Measurements from ENCODE around the gene TMEM178B.

TMEM178B gene

DNA sequence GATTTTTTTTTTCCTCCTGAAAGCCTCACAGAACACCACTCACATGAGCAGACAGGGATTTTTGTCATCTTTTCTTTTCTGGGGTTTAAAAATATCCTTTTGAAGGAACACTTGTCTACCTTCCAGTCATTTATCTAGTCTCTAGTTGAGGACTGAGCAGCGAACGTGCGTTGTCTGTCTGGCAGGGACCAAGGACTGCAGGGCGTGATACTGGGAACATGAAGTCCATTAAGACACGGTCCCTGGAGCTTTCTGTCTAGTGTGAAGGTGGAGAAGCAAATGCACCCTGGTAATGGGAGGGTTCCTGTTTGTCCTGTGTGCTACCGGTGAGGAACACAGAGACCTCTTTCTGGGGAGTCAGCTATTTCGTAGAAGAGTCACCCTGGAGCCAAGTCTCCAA, 207.4 kb downstream of the TMEM178B start:
- no peak for TF ChIP-seq GABPA (IDR thresholded peaks at IDR 0.05; ENCODE audit: low read depth)
- no peak for TF ChIP-seq POLR2AphosphoS5 (IDR thresholded peaks at IDR 0.05; ENCODE audit: low read depth)
- TF ChIP-seq SPI1 (IDR thresholded peaks at IDR 0.05; ENCODE audit: borderline replicate concordance, low read depth) = no peak
- TF ChIP-seq REST (IDR thresholded peaks at IDR 0.05; ENCODE audit: insufficient replicate concordance, low read depth) = no peak
- TF ChIP-seq, protein P1, sequence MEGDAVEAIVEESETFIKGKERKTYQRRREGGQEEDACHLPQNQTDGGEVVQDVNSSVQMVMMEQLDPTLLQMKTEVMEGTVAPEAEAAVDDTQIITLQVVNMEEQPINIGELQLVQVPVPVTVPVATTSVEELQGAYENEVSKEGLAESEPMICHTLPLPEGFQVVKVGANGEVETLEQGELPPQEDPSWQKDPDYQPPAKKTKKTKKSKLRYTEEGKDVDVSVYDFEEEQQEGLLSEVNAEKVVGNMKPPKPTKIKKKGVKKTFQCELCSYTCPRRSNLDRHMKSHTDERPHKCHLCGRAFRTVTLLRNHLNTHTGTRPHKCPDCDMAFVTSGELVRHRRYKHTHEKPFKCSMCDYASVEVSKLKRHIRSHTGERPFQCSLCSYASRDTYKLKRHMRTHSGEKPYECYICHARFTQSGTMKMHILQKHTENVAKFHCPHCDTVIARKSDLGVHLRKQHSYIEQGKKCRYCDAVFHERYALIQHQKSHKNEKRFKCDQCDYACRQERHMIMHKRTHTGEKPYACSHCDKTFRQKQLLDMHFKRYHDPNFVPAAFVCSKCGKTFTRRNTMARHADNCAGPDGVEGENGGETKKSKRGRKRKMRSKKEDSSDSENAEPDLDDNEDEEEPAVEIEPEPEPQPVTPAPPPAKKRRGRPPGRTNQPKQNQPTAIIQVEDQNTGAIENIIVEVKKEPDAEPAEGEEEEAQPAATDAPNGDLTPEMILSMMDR (IDR thresholded peaks at IDR 0.05; ENCODE audit: insufficient read depth, low read length) = no peak
- no peak for DNase-seq (ENCODE audit: low read depth in 1 of 2, low spot score in 1 of 2)
- H3K4me3 ChIP-seq (replicated peaks; ENCODE audit: insufficient read depth, low read length) = no peak overlapping the region

DNA sequence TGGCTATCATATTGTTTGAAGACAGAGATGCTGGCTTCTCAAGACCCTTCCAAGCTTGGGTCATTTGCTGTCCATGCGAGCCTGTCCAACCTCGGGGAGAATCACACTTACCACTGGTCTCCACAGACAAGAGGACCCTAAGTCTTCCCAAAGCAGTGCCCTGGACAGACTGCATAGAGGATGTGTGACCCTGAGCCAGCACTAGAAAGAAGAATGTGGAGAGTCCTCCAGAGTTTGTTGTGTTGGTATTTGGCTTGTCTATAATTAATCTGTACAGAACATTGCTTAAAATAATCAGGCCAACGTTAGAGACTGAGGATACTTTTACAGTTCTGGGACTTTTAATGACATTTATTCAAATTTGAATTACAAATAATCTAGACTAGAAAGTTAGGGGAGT, 212.7 kb downstream of the TMEM178B start:
- TF ChIP-seq SPI1 (IDR thresholded peaks at IDR 0.05; ENCODE audit: borderline replicate concordance, low read depth) (no peak), GABPA (IDR thresholded peaks at IDR 0.05; ENCODE audit: low read depth) (no peak), POLR2AphosphoS5 (IDR thresholded peaks at IDR 0.05; ENCODE audit: low read depth) (no peak)
- peaks cover 5% of the 10 kb centered on the region for H3K27me3 ChIP-seq (ENCODE audit: insufficient read depth, poor library complexity, severe bottlenecking)

More for the DNA sequence above, 207.4 kb downstream of the TMEM178B start:
- no peaks in the 10 kb centered on the region for H3K27me3 ChIP-seq (ENCODE audit: insufficient read depth, poor library complexity, severe bottlenecking)
- H3K27ac ChIP-seq (replicated peaks) = no peak overlapping the region

DNA sequence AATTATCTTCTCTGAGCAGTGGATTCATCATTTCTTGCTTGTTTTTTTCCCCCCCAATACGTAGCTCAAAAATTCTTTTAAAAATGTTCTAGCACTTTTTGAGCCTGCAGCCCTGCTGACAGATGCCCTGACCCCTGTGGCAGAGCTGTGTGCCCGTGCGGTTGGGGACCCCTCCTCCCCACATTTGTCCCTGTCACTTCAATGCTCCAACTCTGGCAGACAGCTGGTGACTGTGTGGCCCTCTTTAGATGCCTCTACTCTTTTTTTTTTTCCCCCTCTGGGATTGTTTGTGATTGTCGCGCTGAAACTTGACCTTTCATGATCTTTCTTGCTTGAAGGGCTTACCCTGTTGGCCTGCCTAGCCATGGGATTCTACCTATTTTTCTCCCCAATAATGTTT, 214.1 kb downstream of the TMEM178B start:
- DNase-seq (ENCODE audit: low read depth in 1 of 2, low spot score in 1 of 2) = no peak
- Histone ChIP-seq H3K27ac (replicated peaks) (no peak overlapping the region), H3K4me3 (replicated peaks; ENCODE audit: insufficient read depth, low read length) (no peak overlapping the region), H3K27me3 (ENCODE audit: insufficient read depth, poor library complexity, severe bottlenecking) (peaks cover 5% of the 10 kb centered on the region)
- TF ChIP-seq REST (IDR thresholded peaks at IDR 0.05; ENCODE audit: insufficient replicate concordance, low read depth) = no peak
- TF ChIP-seq SPI1 (IDR thresholded peaks at IDR 0.05; ENCODE audit: borderline replicate concordance, low read depth) = no peak
- no peak for TF ChIP-seq POLR2AphosphoS5 (IDR thresholded peaks at IDR 0.05; ENCODE audit: low read depth)
- TF ChIP-seq GABPA (IDR thresholded peaks at IDR 0.05; ENCODE audit: low read depth) = no peak
- TF ChIP-seq, protein P1 (IDR thresholded peaks at IDR 0.05; ENCODE audit: insufficient read depth, low read length) = no peak

More for the DNA sequence above, 212.7 kb downstream of the TMEM178B start:
- no peak overlapping the region for H3K27ac ChIP-seq (replicated peaks)
- DNase-seq (ENCODE audit: low read depth in 1 of 2, low spot score in 1 of 2) = no peak
- no peak overlapping the region for H3K4me3 ChIP-seq (replicated peaks; ENCODE audit: insufficient read depth, low read length)

- DNase-seq (ENCODE audit: low read depth in 1 of 2, low spot score in 1 of 2) = no peak
- H3K27ac ChIP-seq (replicated peaks) = no peak overlapping the region
- no peak for TF ChIP-seq SPI1 (IDR thresholded peaks at IDR 0.05; ENCODE audit: borderline replicate concordance, low read depth)
- TF ChIP-seq GABPA (IDR thresholded peaks at IDR 0.05; ENCODE audit: low read depth) = no peak
- TF ChIP-seq, protein P1 (IDR thresholded peaks at IDR 0.05; ENCODE audit: insufficient read depth, low read length) = no peak
- no peak for TF ChIP-seq REST (IDR thresholded peaks at IDR 0.05; ENCODE audit: insufficient replicate concordance, low read depth)
- TF ChIP-seq POLR2AphosphoS5 (IDR thresholded peaks at IDR 0.05; ENCODE audit: low read depth) = no peak
- H3K4me3 ChIP-seq (replicated peaks; ENCODE audit: insufficient read depth, low read length) = no peak overlapping the region
- H3K27me3 ChIP-seq (ENCODE audit: insufficient read depth, poor library complexity, severe bottlenecking) = peaks cover 5% of the 10 kb centered on the region
Observed at GRCh38 chr7:141288626-141289025, 214.8 kb downstream of the TMEM178B start.
